ENCODE results near the gene MAFG. TPM values are rescaled to one million over a fixed set of nuclear protein-coding genes. Genes with fewer than 3 reads are reported as not detected.
A peak's percentile ranks its signal among the peaks of the same experiment; 100 is the strongest.

The MAFG gene
- total RNA-seq, 4 donors from 2014 or later: 9.7 to 23.1 (median 12.7) TPM

DNA sequence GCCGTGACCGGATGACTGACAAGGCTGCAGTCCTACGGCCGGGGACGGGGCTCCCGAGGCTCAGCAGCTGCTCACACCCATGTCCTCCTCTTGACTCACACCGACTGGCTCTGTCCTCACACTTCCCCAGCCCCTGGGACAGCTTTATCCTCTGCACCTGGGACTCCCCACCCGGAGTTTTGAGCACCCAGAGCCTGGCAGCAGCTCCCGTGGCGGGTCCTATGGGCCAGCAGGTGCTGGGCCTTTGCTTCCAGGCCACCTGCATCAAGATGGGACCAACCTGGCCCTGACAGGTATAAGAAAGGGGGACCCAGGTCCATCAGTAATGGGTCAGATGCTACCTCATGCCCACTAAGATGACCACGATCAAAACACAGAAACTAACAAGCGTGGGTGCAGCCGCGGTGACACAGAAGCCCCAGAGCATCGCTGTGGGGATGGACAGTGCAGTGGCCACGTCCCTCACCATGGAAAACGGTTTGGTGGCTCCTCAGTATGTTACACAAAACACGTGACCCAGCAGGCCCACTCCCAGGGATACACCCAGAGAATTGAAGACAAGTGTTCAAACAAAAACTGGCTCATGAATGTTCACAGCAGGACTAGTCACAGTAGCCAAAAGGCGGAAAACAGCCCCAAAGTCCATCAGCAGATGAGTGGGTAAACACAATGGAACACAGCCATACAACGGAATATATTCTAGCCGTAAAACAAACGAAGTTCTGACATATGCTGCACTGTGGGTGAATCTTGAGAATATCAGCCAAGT is 36.7 kb upstream of the MAFG start:
- intact Hi-C loops (cut with DNase I; ENCODE audit: low total_unique reads): loop anchor here (5.0 kb wide), 1 partner anchor 53 kb away; no protein-coding TSS in a partner anchor
- Histone ChIP-seq H3K4me3 (no peak overlapping the region), H3K27me3 (peaks cover 16% of the 10 kb centered on the region in 2 donors), H3K9me3 (no peaks in the 10 kb centered on the region), H3K27ac (no peak overlapping the region), H3K4me1 (peaks cover 0 to 20% of the 10 kb centered on the region in 2 donors), H3K36me3 (no peaks in the 10 kb centered on the region)
- no peak for DNase-seq
- TF ChIP-seq POLR2A (IDR thresholded peaks at IDR 0.05): no peak
- TF ChIP-seq CTCF (IDR thresholded peaks at IDR 0.05): no peak

GRCh38 chr17:81962499-81963441 is 35.2 kb upstream of the MAFG start:
- no peak overlapping the region for H3K27ac ChIP-seq
- peaks cover 20 to 29% of the 10 kb centered on the region in 2 donors for H3K27me3 ChIP-seq
- peaks cover 0 to 20% of the 10 kb centered on the region in 2 donors for H3K4me1 ChIP-seq
- TF ChIP-seq POLR2A (IDR thresholded peaks at IDR 0.05) (no peak), CTCF (IDR thresholded peaks at IDR 0.05) (no peak)
- H3K9me3 ChIP-seq: no peaks in the 10 kb centered on the region
- no peak for DNase-seq
- no peak overlapping the region for H3K4me3 ChIP-seq
- intact Hi-C loops (cut with DNase I; ENCODE audit: low total_unique reads): loop anchor here (5.0 kb wide), 1 partner anchor 55 kb away; no protein-coding TSS in a partner anchor
- no peaks in the 10 kb centered on the region for H3K36me3 ChIP-seq

- Histone ChIP-seq H3K4me3 (no peak overlapping the region), H3K36me3 (no peaks in the 10 kb centered on the region), H3K9me3 (no peaks in the 10 kb centered on the region), H3K27me3 (peaks cover 20 to 31% of the 10 kb centered on the region in 2 donors), H3K27ac (no peak overlapping the region), H3K4me1 (peaks cover 0 to 20% of the 10 kb centered on the region in 2 donors)
- intact Hi-C loops (cut with DNase I; ENCODE audit: low total_unique reads): loop anchor here (5.0 kb wide), 1 partner anchor 55 kb away; no protein-coding TSS in a partner anchor
- no peak for DNase-seq
- TF ChIP-seq POLR2A (IDR thresholded peaks at IDR 0.05): no peak
- TF ChIP-seq CTCF (IDR thresholded peaks at IDR 0.05): no peak
Observed at GRCh38 chr17:81961521-81962498, 34.3 kb upstream of the MAFG start.

- peak within 1 kb of the TSS in 1 of 2 donors; percentile 29 for H3K4me3 ChIP-seq
- intact Hi-C loops (cut with DNase I; ENCODE audit: low total_unique reads): loop anchor here (5.0 kb wide), 1 partner anchor 56 kb away; no protein-coding TSS in a partner anchor
Observed at GRCh38 chr17:81961087-81961511, 33.6 kb upstream of the MAFG start, which contains the start of gene NOTUM. Gene NOTUM, minus strand, starts transcription at chr17:81961187. Its CDS starts 278 bp downstream, at chr17:81960909.

More at GRCh38 chr17:81961087-81961511, 33.6 kb upstream of the MAFG start, which contains the start of gene NOTUM:
- TF ChIP-seq POLR2A (IDR thresholded peaks at IDR 0.05): no peak
- peak in 2 of 4 experiments; percentile 27 to 48 for TF ChIP-seq CTCF (IDR thresholded peaks at IDR 0.05)
- peaks cover 20 to 31% of the 10 kb centered on the region in 2 donors for H3K27me3 ChIP-seq
- H3K4me1 ChIP-seq: peaks cover 0 to 20% of the 10 kb centered on the region in 2 donors
- no peaks in the 10 kb centered on the region for H3K9me3 ChIP-seq
- H3K27ac ChIP-seq: no peak within 1 kb of the TSS
- no peaks in the 10 kb centered on the region for H3K36me3 ChIP-seq
- no peak for DNase-seq
